GM12878 (cell line): Measurements from ENCODE around the gene PLET1. TPM values are rescaled to one million over a fixed set of nuclear protein-coding genes. Genes with fewer than 3 reads are reported as not detected.

ENCODE experiments used
- ATAC-seq: fragments of 200-7000 bp; cut with Tn5 transposase; 3 replicates; pipeline ENCODE4 v1.9.1; 2020; ENCODE audit warnings: mild to moderate bottlenecking, moderate library complexity
- BruUV-seq: library from RNA; stranded (reverse); fragments of 400-500 nt; replicated peaks from 2 replicates; lab custom pipeline; 2021; lab: Mats Ljungman, UMichigan
- CTCF ChIA-PET: fragments of 300-600 bp; sonication (Branson Sonifier 250); formaldehyde crosslinking; extraction: SDS; loops from one replicate; lab custom pipeline; 2021; ENCODE audit warnings: inconsistent platforms; lab: Yijun Ruan, JAX
- POLR2A ChIA-PET: fragments of 350-600 bp; formaldehyde crosslinking; extraction: SDS; loops from one replicate; lab custom pipeline; 2021; ENCODE audit warnings: inconsistent platforms; lab: Charles Lee
- RAD21 ChIA-PET: fragments of 300-600 bp; sonication (Branson Sonifier 250); formaldehyde crosslinking; loops from one replicate; lab custom pipeline; 2023; ENCODE audit warnings: antibody characterized with exemption; ENCODE audit not compliant: unreplicated experiment; lab: Charles Lee
- SMC1A ChIA-PET: fragments of 300-600 bp; sonication (Branson Sonifier 250); formaldehyde crosslinking; loops from one replicate; lab custom pipeline; 2023; ENCODE audit not compliant: unreplicated experiment, uncharacterized antibody; lab: Charles Lee
- DNase-seq: peaks from one replicate; pipeline ENCODE4 v3.0.0-alpha.2; 2011; ENCODE audit warnings: low read depth, low spot score
- FAIRE-seq: peaks from 3 replicates; lab custom pipeline; 2011; peaks lifted over from hg19 to GRCh38; lab: Jason Lieb, UNC
- H2AFZ ChIP-seq: 2 replicates; pipeline ENCODE4 v1.6.0; 2011; ENCODE audit warnings: low read depth, low read length, control low read depth; ENCODE audit not compliant: control insufficient read depth
- H3K27ac ChIP-seq: 2 replicates; pipeline ENCODE4 v1.5.1; 2011; ENCODE audit warnings: control low read depth; ENCODE audit not compliant: control insufficient read depth, insufficient read depth
- H3K27me3 ChIP-seq, 2 experiments: replicated peaks in 1 of 2; 2 replicates each; pipeline versions ENCODE4 v1.6.0 to v1.6.1; 2011; ENCODE audit warnings: low read length in 1 of 2; ENCODE audit not compliant: control insufficient read depth in 2 of 2, insufficient read depth in 2 of 2
- H3K36me3 ChIP-seq, 2 experiments: 2 replicates each; pipeline ENCODE4 v1.5.1; 2011; ENCODE audit warnings: low read length in 1 of 2; ENCODE audit not compliant: control insufficient read depth in 2 of 2, insufficient read depth in 2 of 2
- H3K4me1 ChIP-seq: 2 replicates; pipeline ENCODE4 v1.6.1; 2011; ENCODE audit warnings: mild to moderate bottlenecking, low read length, moderate library complexity, mixed read lengths; ENCODE audit not compliant: control insufficient read depth, insufficient read depth
- H3K4me2 ChIP-seq: 2 replicates; pipeline ENCODE4 v1.6.0; 2011; ENCODE audit warnings: control low read depth; ENCODE audit not compliant: control insufficient read depth, insufficient read depth
- H3K4me3 ChIP-seq: fragments of 200-600 bp; sonication (generic); 2 replicates; pipeline ENCODE4 v1.5.1; 2016
- H3K79me2 ChIP-seq: 2 replicates; pipeline ENCODE4 v1.6.0; 2011; ENCODE audit warnings: low read length; ENCODE audit not compliant: control insufficient read depth, insufficient read depth
- H3K9ac ChIP-seq: 2 replicates; pipeline ENCODE4 v1.8.0; 2011; ENCODE audit warnings: low read length, control low read depth, mixed read lengths; ENCODE audit not compliant: control insufficient read depth, insufficient read depth
- H3K9me3 ChIP-seq: replicated peaks from 3 replicates; pipeline ENCODE4 v1.5.1; 2011; ENCODE audit warnings: mild to moderate bottlenecking, low read length; ENCODE audit not compliant: control insufficient read depth, insufficient read depth
- H4K20me1 ChIP-seq: 2 replicates; pipeline ENCODE4 v1.6.0; 2011; ENCODE audit not compliant: control insufficient read depth, insufficient read depth
- ATF7 ChIP-seq: fragments of 450-650 bp; IDR thresholded peaks from 2 replicates; pipeline ENCODE4 v1.6.1; 2016; ENCODE audit warnings: low read depth, mild to moderate bottlenecking
- BACH1 ChIP-seq: fragments of 450-650 bp; IDR thresholded peaks from 2 replicates; pipeline ENCODE4 v1.6.1; 2017; ENCODE audit warnings: mild to moderate bottlenecking, borderline replicate concordance
- CBX3 ChIP-seq: fragments of 200-600 bp; sonication (generic); IDR thresholded peaks from 2 replicates; pipeline ENCODE4 v1.6.1; 2016; ENCODE audit warnings: low read depth, borderline replicate concordance
- CHD4 ChIP-seq: fragments of 200-600 bp; sonication (generic); IDR thresholded peaks from 2 replicates; pipeline ENCODE4 v1.6.1; 2016; ENCODE audit warnings: mild to moderate bottlenecking
- CREB1 ChIP-seq: IDR thresholded peaks from 2 replicates; pipeline ENCODE4 v1.6.1; 2012; ENCODE audit warnings: low read depth, mild to moderate bottlenecking, inconsistent platforms
- EZH2 ChIP-seq: IDR thresholded peaks from 2 replicates; pipeline ENCODE4 v1.6.1; 2012; ENCODE audit warnings: low read depth, mild to moderate bottlenecking, control low read depth, inconsistent platforms, low read length, borderline replicate concordance; ENCODE audit not compliant: control insufficient read depth
- FOXK2 ChIP-seq: fragments of 450-650 bp; IDR thresholded peaks from 2 replicates; pipeline ENCODE4 v1.6.1; 2017; ENCODE audit warnings: mild to moderate bottlenecking, moderate library complexity
- HDAC6 ChIP-seq: fragments of 200-600 bp; sonication (generic); IDR thresholded peaks from one replicate; pipeline ENCODE4 v1.8.0; 2017; ENCODE audit warnings: antibody characterized with exemption; ENCODE audit not compliant: unreplicated experiment
- KAT2A ChIP-seq: conservative IDR thresholded peaks from 2 replicates; pipeline ENCODE4 v1.6.1; 2011; ENCODE audit warnings: low read depth, low read length; ENCODE audit not compliant: control insufficient read depth
- NBN ChIP-seq: fragments of 450-650 bp; IDR thresholded peaks from 2 replicates; pipeline ENCODE4 v1.6.1; 2016
- NFYB ChIP-seq: IDR thresholded peaks from 2 replicates; pipeline ENCODE4 v1.6.1; 2011; ENCODE audit warnings: low read depth, mild to moderate bottlenecking, low read length, improper control_type of control experiment, moderate library complexity; ENCODE audit not compliant: insufficient read depth
- PBX3 ChIP-seq: IDR thresholded peaks from 2 replicates; pipeline ENCODE4 v1.6.1; 2011; ENCODE audit warnings: mild to moderate bottlenecking, low read depth, low read length, moderate library complexity; ENCODE audit not compliant: insufficient replicate concordance
- RELB ChIP-seq: fragments of 450-650 bp; IDR thresholded peaks from 2 replicates; pipeline ENCODE4 v1.6.1; 2017; ENCODE audit warnings: low read depth, mild to moderate bottlenecking, moderate library complexity
- SMARCA5 ChIP-seq: fragments of 450-650 bp; IDR thresholded peaks from 2 replicates; pipeline ENCODE4 v1.6.1; 2017; ENCODE audit warnings: mild to moderate bottlenecking
- SPI1 ChIP-seq: IDR thresholded peaks from 2 replicates; pipeline ENCODE4 v1.6.1; 2011; ENCODE audit warnings: low read depth, mild to moderate bottlenecking, low read length, moderate library complexity, borderline replicate concordance; ENCODE audit not compliant: insufficient read depth
- STAT1 ChIP-seq: fragments of 450-650 bp; conservative IDR thresholded peaks from 2 replicates; pipeline ENCODE4 v1.6.1; 2014; ENCODE audit warnings: antibody characterized with exemption, mild to moderate bottlenecking
- ZNF207 ChIP-seq: fragments of 450-650 bp; IDR thresholded peaks from 2 replicates; pipeline ENCODE4 v1.6.1; 2014; ENCODE audit warnings: antibody characterized with exemption, mild to moderate bottlenecking, borderline replicate concordance
- ZNF217 ChIP-seq: fragments of 450-650 bp; IDR thresholded peaks from 2 replicates; pipeline ENCODE4 v1.6.1; 2017; ENCODE audit warnings: antibody characterized with exemption, mild to moderate bottlenecking
- ZNF384 ChIP-seq: IDR thresholded peaks from 2 replicates; pipeline ENCODE4 v1.6.1; 2012; ENCODE audit warnings: low read depth, mild to moderate bottlenecking, low read length, improper control_type of control experiment, borderline replicate concordance
- WGBS: methylation state at CpG from one replicate; pipeline ENCODE4 v1.1.6; 2016; ENCODE audit warnings: low lambda C conversion rate; ENCODE audit not compliant: insufficient replicate concordance, insufficient coverage; ENCODE audit errors: missing lambda C conversion rate; 5-methylcytosine and 5-hydroxymethylcytosine counted together
- in situ Hi-C: fragments of 300-500 bp; cut with MboI; formaldehyde crosslinking; loops from 9 replicates; pipeline ENCODE4 v1.14.3; 2018; ENCODE audit warnings: mixed read lengths
- intact Hi-C: fragments of 100-400 bp; cut with micrococcal nuclease; formaldehyde crosslinking; loops from one replicate; pipeline ENCODE4 v1.14.2; 2022; ENCODE audit not compliant: unreplicated experiment
- polyA plus RNA-seq, 11 experiments: library from polyadenylated mRNA; depleted of rRNA in 4 of 11; unstranded in 6 of 11; stranded (reverse) in 5 of 11; fragments of >200 nt; fragmentation: Nextera tagmentation in 4 of 11; fragmentation: Illumina TruSeq in 1 of 11; extraction: Ambion mirVana in 4 of 11; extraction: Trizol in 1 of 11; gene quantifications; 1 replicate in 1 of 11; 2 replicates in 10 of 11; pipeline versions ENCODE4 v1.2.1 to v1.2.3, GENCODE V29; 2011 to 2016; ENCODE audit warnings: inconsistent platforms in 2 of 11, missing spikeins in 2 of 11, low read depth in 1 of 11
- total RNA-seq, 4 experiments: library from RNA; depleted of rRNA in 3 of 4; stranded (reverse); fragments of >200 nt in 3 of 4; fragmentation: Illumina TruSeq in 1 of 4; extraction: Trizol in 1 of 4; gene quantifications; 2 replicates each; pipeline versions ENCODE4 v1.2.1 to v1.2.3, GENCODE V29; 2013 to 2021

The PLET1 gene
- total and polyA plus RNA-seq, 10 of the 15 experiments (the other 5 are each of a cell fraction or from before 2014, with no cell fraction given) = not detected

DNA sequence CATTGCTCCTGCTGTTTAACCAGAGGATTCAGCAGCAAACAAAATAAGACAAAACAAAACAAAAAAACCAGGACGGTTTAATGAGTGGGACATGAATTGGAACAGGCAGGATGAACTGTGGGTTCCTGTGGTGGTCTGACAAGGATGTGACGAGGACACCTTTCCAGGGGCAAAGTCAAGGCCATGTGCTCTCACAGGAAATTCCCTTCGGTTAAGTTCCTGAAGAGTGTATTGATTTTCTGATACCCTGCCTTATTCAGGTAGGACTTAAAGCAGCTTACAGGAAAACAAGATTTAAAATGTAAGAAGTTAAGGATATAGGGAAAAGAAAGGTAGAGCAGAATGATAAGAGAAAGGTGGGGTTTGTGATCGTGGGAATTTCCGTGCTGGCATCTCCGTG lies 8.5 kb upstream of the PLET1 start:
- no peak overlapping the region for H3K4me2 ChIP-seq
- H3K9ac ChIP-seq = no peak overlapping the region
- H3K4me3 ChIP-seq = no peak overlapping the region
- RAD21 ChIA-PET = no interaction called here
- H3K27ac ChIP-seq = no peak overlapping the region
- H4K20me1 ChIP-seq = no peaks in the 10 kb centered on the region
- intact Hi-C loops = no loop called here
- no TSS peak for BruUV-seq
- no peaks in the 10 kb centered on the region for H3K9me3 ChIP-seq
- H3K27me3 ChIP-seq = no peaks in the 10 kb centered on the region
- no peaks in the 10 kb centered on the region for H3K4me1 ChIP-seq
- ATAC-seq = no peak
- FAIRE-seq = no peak
- H3K79me2 ChIP-seq = no peaks in the 10 kb centered on the region
- CTCF ChIA-PET = interaction anchor here (1.4 to 1.5 kb wide), 2 partner anchors 10 to 12 kb away, joined by 3 to 9 read pairs; no protein-coding TSS in a partner anchor
- H2AFZ ChIP-seq = no peak overlapping the region
- DNase-seq = no peak
- in situ Hi-C loops = no loop called here
- WGBS = 49% methylated on average over 6 of the region's 6 CpGs
- SMC1A ChIA-PET = no interaction called here
- no peak for TF ChIP-seq CREB1
- no peak for TF ChIP-seq BACH1
- TF ChIP-seq SPI1 = no peak
- no peak for TF ChIP-seq STAT1
- TF ChIP-seq NBN = no peak
- no peak for TF ChIP-seq CHD4
- TF ChIP-seq NFYB = no peak
- TF ChIP-seq HDAC6 = no peak
- TF ChIP-seq ATF7 = no peak
- no peak for TF ChIP-seq FOXK2
- no peak for TF ChIP-seq ZNF217
- no peak for TF ChIP-seq SMARCA5
- TF ChIP-seq EZH2 = no peak
- no peak for TF ChIP-seq ZNF207
- TF ChIP-seq ZNF384 = no peak
- TF ChIP-seq CBX3 = no peak
- no peak for TF ChIP-seq RELB
- TF ChIP-seq KAT2A = no peak
- TF ChIP-seq PBX3 = no peak
- H3K36me3 ChIP-seq = no peaks in the 10 kb centered on the region
- POLR2A ChIA-PET = no interaction called here
